CD14-positive monocyte (primary cell): Measurements from ENCODE around the gene KHDRBS1. TPM values are rescaled to one million over a fixed set of nuclear protein-coding genes. Genes with fewer than 3 reads are reported as not detected.
"Not testable (repeated sequence)": the region's sequence is repeated elsewhere in the genome, so short reads cannot be mapped to it uniquely, and the experiment has no call there.

Source experiments
- DNase-seq, 3 donors: peaks; one replicate each; pipeline ENCODE4 v3.0.0-alpha.2; 2011 to 2022
- H2AFZ ChIP-seq: 2 replicates; pipeline ENCODE4 v1.6.0; 2012; ENCODE audit warnings: mild to moderate bottlenecking, low read depth, low read length, inconsistent platforms; ENCODE audit not compliant: insufficient read depth, poor library complexity, severe bottlenecking
- H3K27ac ChIP-seq, 2 donors: 1 replicate in 1 of 2; 2 replicates in 1 of 2; pipeline ENCODE4 v1.5.1; 2012 to 2013; ENCODE audit warnings: low read length in 2 of 2, control low read depth in 1 of 2, inconsistent platforms in 1 of 2, low read depth in 1 of 2, mild to moderate bottlenecking in 1 of 2
- H3K27me3 ChIP-seq, 2 donors: one replicate each; pipeline versions ENCODE4 v1.6.0 to v1.6.1; 2011 to 2013; ENCODE audit warnings: low read length in 2 of 2; ENCODE audit not compliant: control insufficient read depth in 2 of 2, insufficient read depth in 2 of 2
- H3K36me3 ChIP-seq, 2 donors: replicated peaks in 1 of 2; 1 replicate in 1 of 2; 2 replicates in 1 of 2; pipeline versions ENCODE4 v1.5.1 to v1.6.1; 2012 to 2013; ENCODE audit warnings: low read length in 2 of 2, control low read depth in 1 of 2, inconsistent platforms in 1 of 2, mild to moderate bottlenecking in 1 of 2; ENCODE audit not compliant: insufficient read depth in 2 of 2, control insufficient read depth in 1 of 2
- H3K4me1 ChIP-seq, 2 donors: 1 replicate in 1 of 2; 2 replicates in 1 of 2; pipeline versions ENCODE4 v1.5.1 to v1.6.1; 2012 to 2013; ENCODE audit warnings: low read length in 2 of 2, control low read depth in 1 of 2, inconsistent platforms in 1 of 2, mild to moderate bottlenecking in 1 of 2, moderate library complexity in 1 of 2; ENCODE audit not compliant: insufficient read depth in 2 of 2, control insufficient read depth in 1 of 2
- H3K4me2 ChIP-seq: replicated peaks from 2 replicates; pipeline ENCODE3; 2012; ENCODE audit warnings: low read length, moderate library complexity, mild to moderate bottlenecking; ENCODE audit not compliant: poor library complexity, severe bottlenecking; ENCODE audit errors: extremely low read depth
- H3K4me3 ChIP-seq, 3 experiments: fragments of 200-600 bp in 1 of 3; sonication (generic) in 1 of 3; replicated peaks in 1 of 3; 1 replicate in 2 of 3; 2 replicates in 1 of 3; pipeline ENCODE4 v1.5.1; 2011 to 2013; ENCODE audit warnings: low read length in 3 of 3, mild to moderate bottlenecking in 3 of 3, control low read depth in 2 of 3, low read depth in 2 of 3, inconsistent platforms in 1 of 3, moderate library complexity in 1 of 3
- H3K79me2 ChIP-seq: 2 replicates; pipeline ENCODE4 v1.6.0; 2012; ENCODE audit warnings: mild to moderate bottlenecking, control low read depth, inconsistent platforms, low read length, moderate library complexity; ENCODE audit not compliant: insufficient read depth
- H3K9ac ChIP-seq: 2 replicates; pipeline ENCODE4 v1.6.0; 2017; ENCODE audit warnings: low read length, mild to moderate bottlenecking; ENCODE audit not compliant: insufficient read depth, poor library complexity, severe bottlenecking
- H3K9me3 ChIP-seq, 2 donors: replicated peaks in 1 of 2; 1 replicate in 1 of 2; 2 replicates in 1 of 2; pipeline versions ENCODE4 v1.5.1 to v1.6.1; 2012 to 2013; ENCODE audit warnings: low read length in 2 of 2, control low read depth in 1 of 2; ENCODE audit not compliant: control insufficient read depth in 1 of 2, insufficient read depth in 1 of 2
- H4K20me1 ChIP-seq: 2 replicates; pipeline ENCODE4 v1.6.0; 2012; ENCODE audit warnings: mild to moderate bottlenecking, low read length, control low read depth, moderate library complexity; ENCODE audit not compliant: insufficient read depth
- H3K27ac Mint-ChIP-seq, 7 donors: one replicate each; pipeline ENCODE4 v1.8.0; 2020; ENCODE audit warnings: mild to moderate bottlenecking in 7 of 7, mixed read lengths in 7 of 7, moderate library complexity in 6 of 7, inconsistent platforms in 2 of 7
- H3K27me3 Mint-ChIP-seq, 3 donors: one replicate each; pipeline ENCODE4 v1.8.0; 2021 to 2022; ENCODE audit warnings: low read depth in 3 of 3, mild to moderate bottlenecking in 3 of 3, mixed read lengths in 3 of 3, moderate library complexity in 3 of 3, inconsistent platforms in 1 of 3
- H3K36me3 Mint-ChIP-seq, 2 donors: one replicate each; pipeline ENCODE4 v1.8.0; 2020; ENCODE audit warnings: mixed read lengths in 2 of 2, inconsistent platforms in 1 of 2, mild to moderate bottlenecking in 1 of 2
- H3K4me1 Mint-ChIP-seq: one replicate; pipeline ENCODE4 v1.8.0; 2020; ENCODE audit warnings: mild to moderate bottlenecking, mixed read lengths
- H3K4me3 Mint-ChIP-seq, 2 donors: one replicate each; pipeline ENCODE4 v1.8.0; 2020; ENCODE audit warnings: mild to moderate bottlenecking in 2 of 2, mixed read lengths in 2 of 2, moderate library complexity in 1 of 2
- H3K9me3 Mint-ChIP-seq, 7 donors: one replicate each; pipeline ENCODE4 v1.8.0; 2020 to 2022; ENCODE audit warnings: mixed read lengths in 7 of 7, mild to moderate bottlenecking in 6 of 7, moderate library complexity in 6 of 7, inconsistent platforms in 2 of 7
- CTCF ChIP-seq: fragments of 200-600 bp; IDR thresholded peaks from one replicate; pipeline ENCODE4 v1.8.0; 2022; ENCODE audit warnings: antibody characterized with exemption, mild to moderate bottlenecking
- WGBS: methylation state at CpG from one replicate; pipeline ENCODE4 v1.1.5; 2013; ENCODE audit warnings: missing lambda C conversion rate; ENCODE audit not compliant: insufficient coverage; 5-methylcytosine and 5-hydroxymethylcytosine counted together
- intact Hi-C, 2 donors: fragments of 100-400 bp; cut with micrococcal nuclease; formaldehyde crosslinking; loops; one replicate each; pipeline versions ENCODE4 v1.15.0 to v1.15.1; 2023
- polyA plus RNA-seq, 3 donors: library from polyadenylated mRNA; depleted of rRNA in 1 of 3; unstranded in 2 of 3; stranded (reverse) in 1 of 3; fragments of 300-500 nt in 2 of 3; fragments of >200 nt in 1 of 3; fragmentation: Illumina TruSeq in 2 of 3; gene quantifications; 1 replicate in 2 of 3; 2 replicates in 1 of 3; pipeline ENCODE4 v1.2.3, GENCODE V29; 2012 to 2021

KHDRBS1 gene
- polyA plus RNA-seq, 3 donors = 40.7 to 65.6 (median 51.6) TPM

- Histone ChIP-seq H4K20me1 (no peaks in the 10 kb centered on the region), H3K4me3 (no peak overlapping the region), H3K79me2 (no peaks in the 10 kb centered on the region), H3K9ac (no peak overlapping the region), H3K36me3 (no peaks in the 10 kb centered on the region), H3K4me2 (no peak overlapping the region), H2AFZ (no peak overlapping the region), H3K9me3 (no peaks in the 10 kb centered on the region), H3K27ac (no peak overlapping the region), H3K27me3 (no peaks in the 10 kb centered on the region), H3K4me1 (peaks cover 27 to 28% of the 10 kb centered on the region in 2 donors)
- WGBS = 100% methylated on average over 1 of the region's 5 CpGs
- H3K27ac Mint-ChIP-seq = no peak overlapping the region
- peaks cover 0 to 5% (median 0%) of the 10 kb centered on the region in 7 donors for H3K9me3 Mint-ChIP-seq
- intact Hi-C loops = no loop called here
- H3K27me3 Mint-ChIP-seq = peaks cover 0 to 6% (median 1%) of the 10 kb centered on the region in 3 donors
- peaks cover 24% of the 10 kb centered on the region for H3K4me1 Mint-ChIP-seq
- no peaks in the 10 kb centered on the region for H3K36me3 Mint-ChIP-seq
- no peak for DNase-seq
- no peak for TF ChIP-seq CTCF
- H3K4me3 Mint-ChIP-seq = no peak overlapping the region
Observed at GRCh38 chr1:32001863-32002262, 11.8 kb upstream of the KHDRBS1 start.

- intact Hi-C loops, H3K4me3 ChIP-seq, H3K27ac ChIP-seq, H3K9me3 ChIP-seq, DNase-seq, H3K36me3 Mint-ChIP-seq, H3K79me2 ChIP-seq, H2AFZ ChIP-seq, H3K4me2 ChIP-seq, H3K27me3 ChIP-seq, H3K9ac ChIP-seq, H4K20me1 ChIP-seq, H3K4me3 Mint-ChIP-seq, H3K27me3 Mint-ChIP-seq, H3K9me3 Mint-ChIP-seq, H3K36me3 ChIP-seq: not testable (repeated sequence)
- WGBS = 100% methylated on average over 1 of the region's 4 CpGs
- peak overlapping the region in 2 of 7 donors; percentile 6 to 83 for H3K27ac Mint-ChIP-seq
- peaks cover 29% of the 10 kb centered on the region for H3K4me1 Mint-ChIP-seq
- peaks cover 32% of the 10 kb centered on the region in 2 donors for H3K4me1 ChIP-seq
Observed at GRCh38 chr1:32002285-32002684, 11.4 kb upstream of the KHDRBS1 start.
